PC-3 (cell line): ENCODE results near the gene NTM. TPM values are rescaled to one million over a fixed set of nuclear protein-coding genes. Genes with fewer than 3 reads are reported as not detected.

ENCODE experiments used
- ATAC-seq: fragments of 200-7000 bp; cut with Tn5 transposase; 2 replicates; pipeline ENCODE4 v1.9.1; 2020; ENCODE audit warnings: mild to moderate bottlenecking, moderate library complexity
- BruUV-seq: library from RNA; stranded (reverse); fragments of 400-500 nt; replicated peaks from 2 replicates; lab custom pipeline; 2021; lab: Mats Ljungman, UMichigan
- CTCF ChIA-PET: fragments of 300-600 bp; sonication (Branson Sonifier 250); formaldehyde crosslinking; loops from one replicate; lab custom pipeline; 2022; ENCODE audit warnings: antibody characterized with exemption; lab: Charles Lee
- POLR2A ChIA-PET: fragments of 300-600 bp; sonication (Branson Sonifier 250); formaldehyde crosslinking; loops from one replicate; lab custom pipeline; 2022; ENCODE audit warnings: antibody characterized with exemption; ENCODE audit not compliant: unreplicated experiment; lab: Charles Lee
- DNase-seq: peaks from one replicate; pipeline ENCODE4 v3.0.0-alpha.2; 2015
- H2AFZ ChIP-seq: fragments of 300-600 bp; sonication (generic); 2 replicates; pipeline ENCODE4 v1.6.0; 2016; ENCODE audit warnings: antibody characterized with exemption, low read length
- H3F3A ChIP-seq: fragments of 300-600 bp; sonication (generic); one replicate; pipeline ENCODE4 v1.6.0; 2017; ENCODE audit warnings: antibody characterized with exemption, low read length, control low read depth, mild to moderate bottlenecking; ENCODE audit not compliant: unreplicated experiment
- H3K27ac ChIP-seq: fragments of 300-600 bp; sonication (generic); 2 replicates; pipeline ENCODE4 v1.5.1; 2016; ENCODE audit warnings: mild to moderate bottlenecking, low read length
- H3K27me3 ChIP-seq: fragments of 300-600 bp; sonication (generic); 2 replicates; pipeline ENCODE4 v1.6.1; 2016; ENCODE audit warnings: low read length, mixed read lengths
- H3K36me3 ChIP-seq: fragments of 300-600 bp; sonication (generic); 2 replicates; pipeline ENCODE4 v1.6.1; 2016; ENCODE audit warnings: low read depth, mixed run types, low read length, mixed read lengths
- H3K4me1 ChIP-seq: fragments of 300-600 bp; sonication (generic); 2 replicates; pipeline ENCODE4 v1.5.1; 2016; ENCODE audit warnings: low read length; ENCODE audit not compliant: insufficient read depth
- H3K4me2 ChIP-seq: fragments of 300-600 bp; sonication (generic); 2 replicates; pipeline ENCODE4 v1.6.0; 2016; ENCODE audit warnings: low read length
- H3K4me3 ChIP-seq: fragments of 300-600 bp; sonication (generic); 2 replicates; pipeline ENCODE4 v1.5.1; 2016; ENCODE audit warnings: mild to moderate bottlenecking, low read length, mixed read lengths
- H3K79me2 ChIP-seq: fragments of 300-600 bp; sonication (generic); 2 replicates; pipeline ENCODE4 v1.6.1; 2017; ENCODE audit warnings: low read length, mixed read lengths
- H3K9ac ChIP-seq: fragments of 300-600 bp; sonication (generic); 2 replicates; pipeline ENCODE4 v1.6.0; 2016; ENCODE audit warnings: mild to moderate bottlenecking, low read length
- H3K9me2 ChIP-seq: fragments of 300-600 bp; sonication (generic); replicated peaks from 2 replicates; pipeline ENCODE4 v1.6.1; 2016; ENCODE audit warnings: mixed run types, low read length, mixed read lengths
- H3K9me3 ChIP-seq: fragments of 300-600 bp; sonication (generic); 2 replicates; pipeline ENCODE4 v1.6.1; 2016; ENCODE audit warnings: low read length, mixed read lengths
- H4K20me1 ChIP-seq: fragments of 300-600 bp; sonication (generic); 2 replicates; pipeline ENCODE4 v1.6.1; 2016; ENCODE audit warnings: low read length, mixed read lengths
- EZH2 ChIP-seq: fragments of 300-600 bp; sonication (generic); IDR thresholded peaks from one replicate; pipeline ENCODE4 v1.6.1; 2017; ENCODE audit warnings: antibody characterized with exemption, mild to moderate bottlenecking, low read length; ENCODE audit not compliant: unreplicated experiment
- EZH2phosphoT487 ChIP-seq: fragments of 300-600 bp; sonication (generic); IDR thresholded peaks from 2 replicates; pipeline ENCODE4 v1.6.1; 2018; ENCODE audit warnings: mild to moderate bottlenecking, antibody characterized with exemption, low read length, borderline replicate concordance
- intact Hi-C: fragments of 100-400 bp; cut with micrococcal nuclease; formaldehyde crosslinking; loops from 2 replicates; pipeline ENCODE4 v1.9.0; 2023
- total RNA-seq: library from RNA; depleted of rRNA; stranded (reverse); fragments of >200 nt; gene quantifications from 2 replicates; pipeline ENCODE4 v1.2.3, GENCODE V29; 2014
- TF ChIP-seq, protein P1 (sequence below): fragments of 300-600 bp; sonication (generic); conservative IDR thresholded peaks from 2 replicates; pipeline ENCODE4 v1.5.1; 2017; ENCODE audit warnings: antibody characterized with exemption, low read depth, mild to moderate bottlenecking, low read length

Gene NTM
- total RNA-seq, 1 experiment from 2014 or later: not detected

- H3K4me1 ChIP-seq: no peaks in the 10 kb centered on the region
- ATAC-seq (no peak), DNase-seq (no peak)
- no peak overlapping the region for H2AFZ ChIP-seq
- H4K20me1 ChIP-seq: no peaks in the 10 kb centered on the region
- ChIA-PET POLR2A (no interaction called here), CTCF (no interaction called here)
- H3K9ac ChIP-seq: no peak overlapping the region
- no TSS peak for BruUV-seq
- TF ChIP-seq EZH2phosphoT487 (no peak), EZH2 (no peak)
- TF ChIP-seq, protein P1, sequence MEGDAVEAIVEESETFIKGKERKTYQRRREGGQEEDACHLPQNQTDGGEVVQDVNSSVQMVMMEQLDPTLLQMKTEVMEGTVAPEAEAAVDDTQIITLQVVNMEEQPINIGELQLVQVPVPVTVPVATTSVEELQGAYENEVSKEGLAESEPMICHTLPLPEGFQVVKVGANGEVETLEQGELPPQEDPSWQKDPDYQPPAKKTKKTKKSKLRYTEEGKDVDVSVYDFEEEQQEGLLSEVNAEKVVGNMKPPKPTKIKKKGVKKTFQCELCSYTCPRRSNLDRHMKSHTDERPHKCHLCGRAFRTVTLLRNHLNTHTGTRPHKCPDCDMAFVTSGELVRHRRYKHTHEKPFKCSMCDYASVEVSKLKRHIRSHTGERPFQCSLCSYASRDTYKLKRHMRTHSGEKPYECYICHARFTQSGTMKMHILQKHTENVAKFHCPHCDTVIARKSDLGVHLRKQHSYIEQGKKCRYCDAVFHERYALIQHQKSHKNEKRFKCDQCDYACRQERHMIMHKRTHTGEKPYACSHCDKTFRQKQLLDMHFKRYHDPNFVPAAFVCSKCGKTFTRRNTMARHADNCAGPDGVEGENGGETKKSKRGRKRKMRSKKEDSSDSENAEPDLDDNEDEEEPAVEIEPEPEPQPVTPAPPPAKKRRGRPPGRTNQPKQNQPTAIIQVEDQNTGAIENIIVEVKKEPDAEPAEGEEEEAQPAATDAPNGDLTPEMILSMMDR: no peak
- H3K4me2 ChIP-seq: no peak overlapping the region
- no peaks in the 10 kb centered on the region for H3K79me2 ChIP-seq
- no peak overlapping the region for H3K4me3 ChIP-seq
- H3K27me3 ChIP-seq: peaks cover 35% of the 10 kb centered on the region
- intact Hi-C loops: no loop called here
- H3K9me2 ChIP-seq: no peaks in the 10 kb centered on the region
- no peaks in the 10 kb centered on the region for H3K36me3 ChIP-seq
- no peaks in the 10 kb centered on the region for H3F3A ChIP-seq
- H3K27ac ChIP-seq: no peak overlapping the region
- H3K9me3 ChIP-seq: peaks cover 16% of the 10 kb centered on the region; the same call in 1 of the 2 replicates
Observed at GRCh38 chr11:132202621-132203020, 832.2 kb downstream of the NTM start.

- no TSS peak for BruUV-seq
- Histone ChIP-seq H3K4me3 (no peak overlapping the region), H2AFZ (no peak overlapping the region), H3K27ac (no peak overlapping the region), H3K9me3 (peaks cover 13% of the 10 kb centered on the region; the same call in 1 of the 2 replicates), H3K79me2 (no peaks in the 10 kb centered on the region), H3K27me3 (peaks cover 28% of the 10 kb centered on the region), H3F3A (no peaks in the 10 kb centered on the region), H3K36me3 (no peaks in the 10 kb centered on the region), H4K20me1 (no peaks in the 10 kb centered on the region), H3K4me1 (no peaks in the 10 kb centered on the region), H3K4me2 (no peak overlapping the region), H3K9ac (no peak overlapping the region), H3K9me2 (no peaks in the 10 kb centered on the region)
- intact Hi-C loops: no loop called here
- POLR2A ChIA-PET: no interaction called here
- CTCF ChIA-PET: no interaction called here
- no peak for DNase-seq
- TF ChIP-seq EZH2phosphoT487: no peak
- no peak for TF ChIP-seq EZH2
- TF ChIP-seq, protein P1: no peak
- ATAC-seq: no peak
Observed at GRCh38 chr11:132205006-132205405, 834.6 kb downstream of the NTM start.

DNA sequence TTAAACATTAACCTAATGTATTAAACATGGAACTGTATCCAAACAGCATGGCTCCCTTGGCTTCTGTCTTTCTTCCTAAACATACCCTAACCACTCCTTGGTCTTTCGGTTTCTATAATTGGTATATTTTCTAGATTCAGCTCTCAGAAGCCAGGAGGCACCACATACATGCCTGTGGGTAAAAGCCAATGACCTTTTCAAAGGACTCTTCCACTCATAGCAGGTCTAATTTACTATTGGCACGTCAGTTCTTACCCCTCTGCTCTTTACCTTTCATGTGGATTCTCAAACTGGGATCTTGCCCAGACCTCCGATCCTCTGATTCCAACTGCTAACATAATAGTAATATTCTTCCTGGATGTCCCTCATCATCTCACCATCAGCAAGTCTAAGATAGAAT lies 835.1 kb downstream of the NTM start:
- Histone ChIP-seq H3K36me3 (no peaks in the 10 kb centered on the region), H3K27me3 (peaks cover 23% of the 10 kb centered on the region), H3K4me2 (no peak overlapping the region), H2AFZ (no peak overlapping the region), H3K4me3 (no peak overlapping the region), H4K20me1 (no peaks in the 10 kb centered on the region), H3K9me2 (no peaks in the 10 kb centered on the region), H3F3A (no peaks in the 10 kb centered on the region), H3K9me3 (peaks cover 9% of the 10 kb centered on the region; the same call in 1 of the 2 replicates), H3K79me2 (no peaks in the 10 kb centered on the region), H3K27ac (no peak overlapping the region), H3K4me1 (no peaks in the 10 kb centered on the region), H3K9ac (no peak overlapping the region)
- ChIA-PET POLR2A (no interaction called here), CTCF (no interaction called here)
- TF ChIP-seq, protein P1: no peak
- no TSS peak for BruUV-seq
- DNase-seq: no peak
- no peak for ATAC-seq
- intact Hi-C loops: no loop called here
